Tibial nerve (tissue), 4 donors: ENCODE measurements around the gene NUP93. TPM values are rescaled to one million over a fixed set of nuclear protein-coding genes. Genes with fewer than 3 reads are reported as not detected.
A peak's percentile ranks its signal among the peaks of the same experiment; 100 is the strongest.

Source experiments
- DNase-seq, 2 donors: peaks; one replicate each; pipeline ENCODE4 v3.0.0-alpha.2; 2019; ENCODE audit warnings: low spot score in 2 of 2
- H3K27ac ChIP-seq, 4 donors: fragments of 200-600 bp; sonication (generic) in 3 of 4; one replicate each; pipeline ENCODE4 v1.5.1; 2017 to 2019; ENCODE audit warnings: mild to moderate bottlenecking in 1 of 4
- H3K27me3 ChIP-seq, 2 donors: fragments of 200-600 bp; sonication (generic) in 1 of 2; one replicate each; pipeline versions ENCODE4 v1.5.1 to v1.6.0; 2017 to 2019
- H3K36me3 ChIP-seq, 3 donors: fragments of 200-600 bp; sonication (generic); one replicate each; pipeline ENCODE4 v1.5.1; 2018 to 2019
- H3K4me1 ChIP-seq, 4 donors: fragments of 200-600 bp; sonication (generic) in 3 of 4; one replicate each; pipeline ENCODE4 v1.5.1; 2017 to 2019
- H3K4me3 ChIP-seq, 4 donors: fragments of 200-600 bp; sonication (generic) in 3 of 4; one replicate each; pipeline ENCODE4 v1.5.1; 2017 to 2019; ENCODE audit warnings: mild to moderate bottlenecking in 1 of 4, moderate library complexity in 1 of 4
- H3K9me3 ChIP-seq, 4 donors: fragments of 200-600 bp; sonication (generic) in 3 of 4; one replicate each; pipeline ENCODE4 v1.5.1; 2017 to 2019
- CTCF ChIP-seq, 5 experiments: fragments of 200-600 bp in 3 of 5; fragments of 450-650 bp in 2 of 5; sonication (generic) in 3 of 5; IDR thresholded peaks; one replicate each; pipeline ENCODE4 v1.5.1; 2016 to 2019; ENCODE audit warnings: antibody characterized with exemption in 5 of 5, mild to moderate bottlenecking in 3 of 5, moderate library complexity in 2 of 5
- EP300 ChIP-seq, 2 donors: sonication (generic); formaldehyde crosslinking; IDR thresholded peaks; one replicate each; pipeline ENCODE4 v1.6.1; 2017; ENCODE audit warnings: antibody characterized with exemption in 2 of 2, mild to moderate bottlenecking in 1 of 2
- POLR2A ChIP-seq, 2 donors: fragments of 450-650 bp; IDR thresholded peaks; one replicate each; pipeline ENCODE4 v1.6.1; 2017; ENCODE audit warnings: antibody characterized with exemption in 2 of 2, mild to moderate bottlenecking in 2 of 2, moderate library complexity in 2 of 2
- WGBS, 2 donors: methylation state at CpG; one replicate each; pipeline ENCODE4 v1.1.5; 2018; 5-methylcytosine and 5-hydroxymethylcytosine counted together
- total RNA-seq, 4 donors: library from RNA; depleted of rRNA; stranded (reverse); fragments of >200 nt; gene quantifications; one replicate each; pipeline ENCODE4 v1.1.0, GENCODE V29; 2016

NUP93 gene
- total RNA-seq, 4 donors from 2014 or later, result 27.6 to 65.7 (median 43.8) TPM

- H3K27ac ChIP-seq, result peak overlapping the region in 2 of 4 donors; percentile 21 to 79
- peak overlapping the region; percentile 16 to 74 (median 44) for H3K4me3 ChIP-seq
- H3K27me3 ChIP-seq, result no peaks in the 10 kb centered on the region
- WGBS, 2 donors, result 38 to 50% methylated on average over 4 of the region's 4 CpGs
- peaks cover 0 to 16% (median 0%) of the 10 kb centered on the region in 3 donors for H3K36me3 ChIP-seq
- H3K4me1 ChIP-seq, result peaks cover 0 to 33% (median 5%) of the 10 kb centered on the region in 4 donors
- TF ChIP-seq EP300 (IDR thresholded peaks at IDR 0.05) (peak in 1 of 2 donors; percentile 30), CTCF (IDR thresholded peaks at IDR 0.05) (no peak)
- no peak for DNase-seq
- H3K9me3 ChIP-seq, result peaks cover 0 to 7% (median 0%) of the 10 kb centered on the region in 4 donors
These were observed 45.5 kb upstream of the NUP93 start for GRCh38 chr16:56684256-56684925.

GRCh38 chr16:56684926-56685590 lies 44.9 kb upstream of the NUP93 start:
- Histone ChIP-seq H3K36me3 (peaks cover 0 to 16% (median 0%) of the 10 kb centered on the region in 3 donors), H3K27ac (peak overlapping the region in 2 of 4 donors; percentile 21 to 53), H3K4me3 (peak overlapping the region in 2 of 4 donors; percentile 16 to 74), H3K27me3 (no peaks in the 10 kb centered on the region), H3K4me1 (peaks cover 0 to 33% (median 5%) of the 10 kb centered on the region in 4 donors), H3K9me3 (peaks cover 0 to 7% (median 0%) of the 10 kb centered on the region in 4 donors)
- 79 to 80% methylated on average over 4 of the region's 4 CpGs for WGBS, 2 donors
- TF ChIP-seq EP300 (IDR thresholded peaks at IDR 0.05) (peak in 1 of 2 donors; percentile 47), POLR2A (IDR thresholded peaks at IDR 0.05) (no peak)
- no peak for DNase-seq

GRCh38 chr16:56686758-56687157 lies 43.2 kb upstream of the NUP93 start:
- 86 to 88% methylated on average over 7 of the region's 7 CpGs for WGBS, 2 donors
- TF ChIP-seq CTCF (IDR thresholded peaks at IDR 0.05) (no peak), EP300 (IDR thresholded peaks at IDR 0.05) (no peak), POLR2A (IDR thresholded peaks at IDR 0.05) (no peak)
- Histone ChIP-seq H3K4me1 (peaks cover 0 to 28% (median 5%) of the 10 kb centered on the region in 4 donors), H3K36me3 (peaks cover 0 to 16% (median 0%) of the 10 kb centered on the region in 3 donors), H3K27ac (no peak overlapping the region), H3K4me3 (no peak overlapping the region), H3K9me3 (peaks cover 0 to 7% (median 0%) of the 10 kb centered on the region in 4 donors), H3K27me3 (no peaks in the 10 kb centered on the region)
- DNase-seq, result no peak

- DNase-seq, result no peak
- Histone ChIP-seq H3K4me1 (peaks cover 0 to 13% (median under 1%) of the 10 kb centered on the region in 4 donors), H3K9me3 (peaks cover 0 to 7% (median 0%) of the 10 kb centered on the region in 4 donors), H3K36me3 (peaks cover 0 to 16% (median 0%) of the 10 kb centered on the region in 3 donors), H3K27ac (no peak overlapping the region), H3K27me3 (no peaks in the 10 kb centered on the region), H3K4me3 (no peak overlapping the region)
- 29 to 41% methylated on average over 1 of the region's 1 CpG for WGBS, 2 donors
- TF ChIP-seq POLR2A (IDR thresholded peaks at IDR 0.05) (no peak), EP300 (IDR thresholded peaks at IDR 0.05) (no peak), CTCF (IDR thresholded peaks at IDR 0.05) (no peak)
These were observed 41.2 kb upstream of the NUP93 start for GRCh38 chr16:56688762-56689161.

GRCh38 chr16:56689171-56689570 lies 40.8 kb upstream of the NUP93 start:
- H3K4me3 ChIP-seq, result no peak overlapping the region
- DNase-seq, result no peak
- WGBS, 2 donors, result 60 to 69% methylated on average over 3 of the region's 3 CpGs
- TF ChIP-seq EP300 (IDR thresholded peaks at IDR 0.05), result no peak
- no peak for TF ChIP-seq POLR2A (IDR thresholded peaks at IDR 0.05)
- no peak for TF ChIP-seq CTCF (IDR thresholded peaks at IDR 0.05)
- no peaks in the 10 kb centered on the region for H3K27me3 ChIP-seq
- H3K27ac ChIP-seq, result no peak overlapping the region
- peaks cover 0 to 8% (median 0%) of the 10 kb centered on the region in 4 donors for H3K4me1 ChIP-seq
- peaks cover 0 to 7% (median 0%) of the 10 kb centered on the region in 4 donors for H3K9me3 ChIP-seq
- peaks cover 0 to 16% (median 0%) of the 10 kb centered on the region in 3 donors for H3K36me3 ChIP-seq
